Tibial nerve (tissue), 3 donors: ENCODE results near the gene OR9Q1.
"Not testable (repeated sequence)": the region's sequence is repeated elsewhere in the genome, so short reads cannot be mapped to it uniquely, and the experiment has no call there.

Source experiments
- POLR2A ChIP-seq, 2 donors: fragments of 450-650 bp; IDR thresholded peaks; one replicate each; pipeline ENCODE4 v1.6.1; 2017; ENCODE audit warnings: antibody characterized with exemption in 2 of 2, mild to moderate bottlenecking in 2 of 2, moderate library complexity in 2 of 2
- TF ChIP-seq, protein P1 (sequence below), 5 experiments: fragments of 200-600 bp in 3 of 5; fragments of 450-650 bp in 2 of 5; sonication (generic) in 3 of 5; IDR thresholded peaks; one replicate each; pipeline ENCODE4 v1.5.1; 2016 to 2019; ENCODE audit warnings: antibody characterized with exemption in 5 of 5, mild to moderate bottlenecking in 3 of 5, moderate library complexity in 2 of 5

- not testable (repeated sequence) for TF ChIP-seq POLR2A (IDR thresholded peaks at IDR 0.05)
- TF ChIP-seq, protein P1, sequence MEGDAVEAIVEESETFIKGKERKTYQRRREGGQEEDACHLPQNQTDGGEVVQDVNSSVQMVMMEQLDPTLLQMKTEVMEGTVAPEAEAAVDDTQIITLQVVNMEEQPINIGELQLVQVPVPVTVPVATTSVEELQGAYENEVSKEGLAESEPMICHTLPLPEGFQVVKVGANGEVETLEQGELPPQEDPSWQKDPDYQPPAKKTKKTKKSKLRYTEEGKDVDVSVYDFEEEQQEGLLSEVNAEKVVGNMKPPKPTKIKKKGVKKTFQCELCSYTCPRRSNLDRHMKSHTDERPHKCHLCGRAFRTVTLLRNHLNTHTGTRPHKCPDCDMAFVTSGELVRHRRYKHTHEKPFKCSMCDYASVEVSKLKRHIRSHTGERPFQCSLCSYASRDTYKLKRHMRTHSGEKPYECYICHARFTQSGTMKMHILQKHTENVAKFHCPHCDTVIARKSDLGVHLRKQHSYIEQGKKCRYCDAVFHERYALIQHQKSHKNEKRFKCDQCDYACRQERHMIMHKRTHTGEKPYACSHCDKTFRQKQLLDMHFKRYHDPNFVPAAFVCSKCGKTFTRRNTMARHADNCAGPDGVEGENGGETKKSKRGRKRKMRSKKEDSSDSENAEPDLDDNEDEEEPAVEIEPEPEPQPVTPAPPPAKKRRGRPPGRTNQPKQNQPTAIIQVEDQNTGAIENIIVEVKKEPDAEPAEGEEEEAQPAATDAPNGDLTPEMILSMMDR (IDR thresholded peaks at IDR 0.05), result not testable (repeated sequence)
Measured at GRCh38 chr11:58000021-58000420, 23.7 kb upstream of the OR9Q1 start.
